Mesenchymal stem cell (in vitro differentiated cells and primary cell): ENCODE measurements around the gene ADAMTS13.

Experiments
- DNase-seq: peaks from one replicate; pipeline ENCODE4 v3.0.0-alpha.2; 2013
- H2AFZ ChIP-seq: one replicate; pipeline ENCODE4 v1.6.1; 2013; ENCODE audit warnings: low read depth, mild to moderate bottlenecking, control low read depth, inconsistent platforms, low read length, moderate library complexity
- H2AK5ac ChIP-seq: 2 replicates; pipeline ENCODE4 v1.6.1; 2013; ENCODE audit warnings: low read length, moderate library complexity, mild to moderate bottlenecking, inconsistent platforms; ENCODE audit not compliant: severe bottlenecking
- H2BK120ac ChIP-seq: one replicate; pipeline ENCODE4 v1.6.1; 2013; ENCODE audit warnings: low read depth, mild to moderate bottlenecking, inconsistent platforms, low read length, moderate library complexity
- H2BK12ac ChIP-seq, 2 experiments: one replicate each; pipeline ENCODE4 v1.6.1; 2013; ENCODE audit warnings: inconsistent platforms in 2 of 2, low read length in 2 of 2, mild to moderate bottlenecking in 2 of 2, moderate library complexity in 2 of 2, control low read depth in 1 of 2
- H2BK15ac ChIP-seq: one replicate; pipeline ENCODE4 v1.6.1; 2013; ENCODE audit warnings: mild to moderate bottlenecking, low read depth, inconsistent platforms; ENCODE audit not compliant: poor library complexity, severe bottlenecking
- H2BK5ac ChIP-seq: 2 replicates; pipeline ENCODE4 v1.6.1; 2013; ENCODE audit warnings: low read depth, mild to moderate bottlenecking, low read length, control low read depth, inconsistent platforms; ENCODE audit not compliant: poor library complexity, severe bottlenecking
- H3K14ac ChIP-seq, 2 experiments: one replicate each; pipeline ENCODE4 v1.6.1; 2013; ENCODE audit warnings: inconsistent platforms in 2 of 2, low read length in 2 of 2, control low read depth in 1 of 2, mild to moderate bottlenecking in 1 of 2, moderate library complexity in 1 of 2
- H3K18ac ChIP-seq, 2 experiments: one replicate each; pipeline ENCODE4 v1.6.1; 2013; ENCODE audit warnings: inconsistent platforms in 2 of 2, low read length in 2 of 2, control low read depth in 1 of 2, low read depth in 1 of 2, mild to moderate bottlenecking in 1 of 2
- H3K23ac ChIP-seq, 2 experiments: one replicate each; pipeline ENCODE4 v1.6.1; 2013; ENCODE audit warnings: inconsistent platforms in 2 of 2, low read length in 2 of 2, mild to moderate bottlenecking in 2 of 2, moderate library complexity in 2 of 2, control low read depth in 1 of 2
- H3K27ac ChIP-seq: 2 replicates; pipeline ENCODE4 v1.5.1; 2013; ENCODE audit warnings: mild to moderate bottlenecking, moderate library complexity, low read length, control low read depth, inconsistent platforms; ENCODE audit not compliant: poor library complexity, severe bottlenecking
- H3K27me3 ChIP-seq, 2 experiments: 2 replicates each; pipeline versions ENCODE4 v1.6.1 to v1.7.0; 2013; ENCODE audit warnings: low read length in 2 of 2, mild to moderate bottlenecking in 2 of 2, moderate library complexity in 2 of 2, control low read depth in 1 of 2, inconsistent platforms in 1 of 2; ENCODE audit not compliant: control insufficient read depth in 1 of 2, insufficient read depth in 1 of 2
- H3K36me3 ChIP-seq, 2 experiments: 2 replicates each; pipeline versions ENCODE4 v1.6.1 to v1.7.0; 2013; ENCODE audit warnings: low read length in 2 of 2, control low read depth in 1 of 2, inconsistent platforms in 1 of 2, low read depth in 1 of 2, mild to moderate bottlenecking in 1 of 2; ENCODE audit not compliant: insufficient read depth in 2 of 2, control insufficient read depth in 1 of 2
- H3K4ac ChIP-seq, 2 experiments: one replicate each; pipeline ENCODE4 v1.6.1; 2013; ENCODE audit warnings: inconsistent platforms in 2 of 2, low read length in 2 of 2, mild to moderate bottlenecking in 2 of 2, moderate library complexity in 2 of 2, control low read depth in 1 of 2, low read depth in 1 of 2
- H3K4me1 ChIP-seq: 2 replicates; pipeline ENCODE4 v1.6.1; 2013; ENCODE audit warnings: low read depth, low read length, control low read depth; ENCODE audit not compliant: control insufficient read depth, insufficient read depth
- H3K4me2 ChIP-seq: 2 replicates; pipeline ENCODE4 v1.6.1; 2013; ENCODE audit warnings: low read length, mild to moderate bottlenecking, inconsistent platforms; ENCODE audit not compliant: poor library complexity, severe bottlenecking
- H3K4me3 ChIP-seq, 2 experiments: 2 replicates each; pipeline versions ENCODE4 v1.5.1 to v1.7.0; 2013; ENCODE audit warnings: low read length in 2 of 2, mild to moderate bottlenecking in 2 of 2, control low read depth in 1 of 2, low read depth in 1 of 2; ENCODE audit not compliant: insufficient read depth in 1 of 2
- H3K79me1 ChIP-seq: replicated peaks from 2 replicates; pipeline ENCODE4 v1.6.1; 2013; ENCODE audit warnings: mild to moderate bottlenecking, control low read depth, low read length, inconsistent platforms; ENCODE audit not compliant: poor library complexity, severe bottlenecking
- H3K9ac ChIP-seq: 2 replicates; pipeline ENCODE4 v1.7.0; 2013; ENCODE audit warnings: mild to moderate bottlenecking, low read length, moderate library complexity
- H3K9me3 ChIP-seq: 2 replicates; pipeline ENCODE4 v1.7.0; 2013; ENCODE audit warnings: mild to moderate bottlenecking, low read length; ENCODE audit not compliant: control insufficient read depth
- H4K8ac ChIP-seq: one replicate; pipeline ENCODE4 v1.6.1; 2013; ENCODE audit warnings: inconsistent platforms, mild to moderate bottlenecking, low read length, moderate library complexity
- H4K91ac ChIP-seq: one replicate; pipeline ENCODE4 v1.6.1; 2013; ENCODE audit warnings: mild to moderate bottlenecking, low read length, inconsistent platforms
- WGBS: methylation state at CpG from one replicate; pipeline ENCODE4 v1.1.7; 2013; ENCODE audit warnings: mixed read lengths; 5-methylcytosine and 5-hydroxymethylcytosine counted together

Gene ADAMTS13

GRCh38 chr9:133505901-133506652, 83.9 kb downstream of the ADAMTS13 start:
- Histone ChIP-seq H3K4ac (peak overlapping the region in 1 of 2 experiments; percentile 6), H3K14ac (no peak overlapping the region), H3K27ac (no peak overlapping the region), H3K18ac (peak overlapping the region in 1 of 2 experiments; percentile 69), H3K4me2 (no peak overlapping the region), H3K9me3 (peaks cover 18% of the 10 kb centered on the region), H2AK5ac (no peak overlapping the region), H3K36me3 (no peaks in the 10 kb centered on the region), H3K9ac (peak overlapping the region; percentile 77), H2BK120ac (no peak overlapping the region), H2BK15ac (no peak overlapping the region), H3K4me1 (peaks cover 37% of the 10 kb centered on the region), H4K8ac (no peak overlapping the region), H3K27me3 (peaks cover 5 to 14% of the 10 kb centered on the region in 2 experiments), H3K23ac (peak overlapping the region in 1 of 2 experiments; percentile 36), H2BK5ac (no peak overlapping the region), H2AFZ (peak overlapping the region; percentile 39), H4K91ac (no peak overlapping the region), H3K4me3 (peak overlapping the region in 1 of 2 experiments; percentile 44), H3K79me1 (no peaks in the 10 kb centered on the region), H2BK12ac (peak overlapping the region in 1 of 2 experiments; percentile 37)
- no peak for DNase-seq
- 75% methylated on average over 22 of the region's 23 CpGs for WGBS

DNA sequence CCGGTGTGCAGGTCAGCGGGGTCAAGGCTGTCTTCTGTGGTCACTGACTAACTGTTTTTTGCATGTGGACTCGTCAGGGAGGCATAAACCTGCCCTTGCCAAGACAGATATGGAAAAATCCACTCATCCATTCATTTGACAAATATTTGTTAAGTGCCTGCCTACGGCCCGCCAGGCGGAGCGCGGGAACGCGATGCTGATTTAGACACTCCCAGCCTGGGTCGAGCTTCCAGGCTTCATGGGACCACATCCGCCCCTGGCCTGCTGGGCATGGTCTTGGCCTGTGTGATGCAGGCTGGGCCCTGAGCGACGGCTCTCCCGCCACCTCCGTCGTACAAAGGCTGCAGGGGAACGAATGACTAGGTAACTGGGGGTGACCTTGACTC, 84.5 kb downstream of the ADAMTS13 start:
- H3K9me3 ChIP-seq = peaks cover 13% of the 10 kb centered on the region
- H3K4me1 ChIP-seq = peaks cover 37% of the 10 kb centered on the region
- no peak overlapping the region for H2AFZ ChIP-seq
- WGBS = 36% methylated on average over 18 of the region's 18 CpGs
- H3K79me1 ChIP-seq = no peaks in the 10 kb centered on the region
- H3K9ac ChIP-seq = peak overlapping the region; percentile 62
- peak overlapping the region in 1 of 2 experiments; percentile 19 for H3K14ac ChIP-seq
- H3K27ac ChIP-seq = no peak overlapping the region
- no peak overlapping the region for H4K91ac ChIP-seq
- H2AK5ac ChIP-seq = no peak overlapping the region
- H3K4ac ChIP-seq = no peak overlapping the region
- no peak overlapping the region for H2BK12ac ChIP-seq
- peak; percentile 92 for DNase-seq
- H3K4me2 ChIP-seq = no peak overlapping the region
- H2BK5ac ChIP-seq = no peak overlapping the region
- H2BK120ac ChIP-seq = no peak overlapping the region
- H3K4me3 ChIP-seq = no peak overlapping the region
- H3K27me3 ChIP-seq = peaks cover 5 to 14% of the 10 kb centered on the region in 2 experiments
- no peak overlapping the region for H3K23ac ChIP-seq
- no peaks in the 10 kb centered on the region for H3K36me3 ChIP-seq
- H3K18ac ChIP-seq = peak overlapping the region in 1 of 2 experiments; percentile 51
- no peak overlapping the region for H2BK15ac ChIP-seq
- H4K8ac ChIP-seq = peak overlapping the region; percentile 1

- Histone ChIP-seq H2BK12ac (peak overlapping the region; percentile 35 to 49), H3K4me2 (no peak overlapping the region), H2BK120ac (no peak overlapping the region), H3K9me3 (peaks cover 5% of the 10 kb centered on the region), H3K9ac (peak overlapping the region; percentile 62), H2AFZ (no peak overlapping the region), H2AK5ac (peak overlapping the region; percentile 13), H3K36me3 (no peaks in the 10 kb centered on the region), H3K4ac (peak overlapping the region in 1 of 2 experiments; percentile 37), H3K79me1 (no peaks in the 10 kb centered on the region), H3K27me3 (peaks cover 3 to 14% of the 10 kb centered on the region in 2 experiments), H3K27ac (no peak overlapping the region), H2BK15ac (peak overlapping the region; percentile 16), H3K4me3 (no peak overlapping the region), H3K23ac (peak overlapping the region in 1 of 2 experiments; percentile 42), H3K4me1 (peaks cover 38% of the 10 kb centered on the region), H4K8ac (peak overlapping the region; percentile 1), H3K18ac (peak overlapping the region; percentile 29 to 38), H3K14ac (peak overlapping the region in 1 of 2 experiments; percentile 95), H4K91ac (peak overlapping the region; percentile 44), H2BK5ac (no peak overlapping the region)
- DNase-seq = no peak
- WGBS = 96% methylated on average over 24 of the region's 24 CpGs
Observed at GRCh38 chr9:133507246-133507965, 85.2 kb downstream of the ADAMTS13 start.

DNA sequence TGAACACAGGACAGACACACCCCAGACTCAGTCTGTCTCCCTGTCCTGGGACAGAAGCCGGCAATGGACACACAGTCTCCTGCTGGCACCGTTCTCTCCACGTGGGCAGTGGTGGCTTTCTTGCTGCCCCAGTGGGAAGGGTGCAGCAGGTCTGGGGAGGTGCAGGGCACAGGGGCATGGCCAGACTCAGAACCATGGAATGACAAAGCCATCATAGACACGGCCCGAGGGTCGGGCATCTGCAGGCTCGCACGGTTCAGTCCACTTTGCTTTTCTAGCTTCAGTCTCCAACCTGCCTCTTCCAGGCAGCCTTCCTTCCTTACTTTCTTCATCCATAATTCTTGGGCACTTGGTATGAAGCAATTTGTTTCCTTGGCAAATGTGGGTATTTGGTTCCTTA, 85.9 kb downstream of the ADAMTS13 start:
- H3K9ac ChIP-seq = no peak overlapping the region
- no peak for DNase-seq
- H2BK15ac ChIP-seq = no peak overlapping the region
- H3K9me3 ChIP-seq = no peaks in the 10 kb centered on the region
- H3K36me3 ChIP-seq = no peaks in the 10 kb centered on the region
- no peak overlapping the region for H2AFZ ChIP-seq
- no peak overlapping the region for H3K4me2 ChIP-seq
- no peak overlapping the region for H3K4me3 ChIP-seq
- no peak overlapping the region for H2BK120ac ChIP-seq
- WGBS = 97% methylated on average over 4 of the region's 8 CpGs
- no peak overlapping the region for H4K8ac ChIP-seq
- peak overlapping the region in 1 of 2 experiments; percentile 95 for H3K14ac ChIP-seq
- H3K23ac ChIP-seq = peak overlapping the region in 1 of 2 experiments; percentile 42
- peaks cover 39% of the 10 kb centered on the region for H3K4me1 ChIP-seq
- H2BK12ac ChIP-seq = peak overlapping the region in 1 of 2 experiments; percentile 29
- peak overlapping the region; percentile 24 to 38 for H3K18ac ChIP-seq
- peak overlapping the region; percentile 13 for H2AK5ac ChIP-seq
- H4K91ac ChIP-seq = peak overlapping the region; percentile 44
- H3K27ac ChIP-seq = no peak overlapping the region
- H3K4ac ChIP-seq = peak overlapping the region in 1 of 2 experiments; percentile 37
- H2BK5ac ChIP-seq = no peak overlapping the region
- no peaks in the 10 kb centered on the region for H3K79me1 ChIP-seq
- H3K27me3 ChIP-seq = peaks cover 0 to 17% of the 10 kb centered on the region in 2 experiments
